Lung (tissue), 12 donors: ENCODE data around the gene PIK3AP1. TPM values are rescaled to one million over a fixed set of nuclear protein-coding genes. Genes with fewer than 3 reads are reported as not detected.

Experiments
- ATAC-seq: fragments of 200-7000 bp; cut with Tn5 transposase; one replicate; pipeline ENCODE4 v1.9.1; 2020; ENCODE audit warnings: moderate number of reproducible peaks; ENCODE audit not compliant: insufficient read depth, low FRiP score
- DNase-seq, 3 donors: peaks; one replicate each; pipeline ENCODE4 v3.0.0-alpha.2; 2013 to 2017
- H3K27ac ChIP-seq, 2 donors: one replicate each; pipeline ENCODE4 v1.5.1; 2013; ENCODE audit warnings: mild to moderate bottlenecking in 2 of 2, moderate library complexity in 2 of 2, control low read depth in 1 of 2, inconsistent platforms in 1 of 2, low read depth in 1 of 2, low read length in 1 of 2
- H3K27me3 ChIP-seq, 3 donors: one replicate each; pipeline ENCODE4 v1.5.1; 2013; ENCODE audit warnings: low read length in 2 of 3; ENCODE audit not compliant: control insufficient read depth in 3 of 3, insufficient read depth in 3 of 3
- H3K36me3 ChIP-seq, 4 donors: one replicate each; pipeline ENCODE4 v1.5.1; 2013; ENCODE audit warnings: low read length in 4 of 4, mild to moderate bottlenecking in 1 of 4, moderate library complexity in 1 of 4; ENCODE audit not compliant: control insufficient read depth in 4 of 4, insufficient read depth in 4 of 4
- H3K4me1 ChIP-seq, 5 donors: one replicate each; pipeline ENCODE4 v1.5.1; 2013; ENCODE audit warnings: low read length in 5 of 5, mild to moderate bottlenecking in 2 of 5, moderate library complexity in 1 of 5; ENCODE audit not compliant: control insufficient read depth in 5 of 5, insufficient read depth in 5 of 5
- H3K4me3 ChIP-seq: one replicate; pipeline ENCODE4 v1.5.1; 2013; ENCODE audit warnings: mild to moderate bottlenecking, control low read depth, moderate library complexity
- H3K9ac ChIP-seq, 2 donors: one replicate each; pipeline ENCODE4 v1.5.1; 2013; ENCODE audit warnings: low read length in 2 of 2, control low read depth in 1 of 2; ENCODE audit not compliant: insufficient read depth in 1 of 2
- H3K9me3 ChIP-seq, 4 donors: one replicate each; pipeline ENCODE4 v1.5.1; 2013; ENCODE audit warnings: low read length in 3 of 4, mild to moderate bottlenecking in 1 of 4, moderate library complexity in 1 of 4; ENCODE audit not compliant: control insufficient read depth in 4 of 4, insufficient read depth in 3 of 4
- WGBS, 2 donors: extraction: QIAGEN DNeasy Blood & Tissue Kit; methylation state at CpG; one replicate each; pipeline ENCODE4 v1.1.7; 2013; 5-methylcytosine and 5-hydroxymethylcytosine counted together
- polyA plus RNA-seq, 2 donors: library from polyadenylated mRNA; stranded (reverse); fragments of 200-250 nt; gene quantifications; one replicate each; pipeline ENCODE4 v1.2.1, GENCODE V29; 2013
- total RNA-seq, 2 donors: library from RNA; depleted of rRNA in 1 of 2; stranded (reverse); fragments of >200 nt in 1 of 2; gene quantifications; one replicate each; pipeline ENCODE4 v1.2.1, GENCODE V29; 2014 to 2021
- TF ChIP-seq, protein P1 (sequence below): IDR thresholded peaks from 2 replicates; pipeline ENCODE4 v1.5.1; 2012; ENCODE audit warnings: mild to moderate bottlenecking; ENCODE audit errors: control extremely low read depth, extremely low read depth
- donor health status: control.
- donor health status: control.
- donor health status: Bipolar disorder and iron deficiency.
- donor health status: healthy.
- donor health status: DM: yes; HTN: yes; CAD: no.

The PIK3AP1 gene
- total and polyA plus RNA-seq, 4 donors, result 7.3 to 120 (median 30.4) TPM

DNA sequence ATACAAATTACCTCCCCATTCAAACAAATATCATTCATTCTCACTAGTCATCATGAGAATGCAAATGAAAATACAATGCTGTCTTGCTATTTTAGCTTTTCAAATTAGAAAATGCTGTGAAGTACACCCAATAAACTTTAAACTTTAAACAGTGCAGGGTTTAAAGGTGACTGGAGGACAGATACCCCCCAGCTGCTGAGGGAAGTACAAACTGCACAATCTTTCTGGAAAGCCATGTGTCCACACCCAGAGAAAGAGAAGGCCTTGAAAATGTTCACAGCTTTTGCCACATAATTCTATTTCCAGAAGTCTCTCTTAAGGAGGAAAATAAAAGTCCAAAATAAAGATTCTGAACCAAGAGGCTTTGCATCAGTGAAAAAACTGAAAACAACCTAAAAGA lies 56.5 kb downstream of the PIK3AP1 start:
- H3K9me3 ChIP-seq, result no peaks in the 10 kb centered on the region
- H3K4me1 ChIP-seq, result peaks cover 0 to 1% (median 0%) of the 10 kb centered on the region in 5 donors
- no peaks in the 10 kb centered on the region for H3K36me3 ChIP-seq
- TF ChIP-seq, protein P1, sequence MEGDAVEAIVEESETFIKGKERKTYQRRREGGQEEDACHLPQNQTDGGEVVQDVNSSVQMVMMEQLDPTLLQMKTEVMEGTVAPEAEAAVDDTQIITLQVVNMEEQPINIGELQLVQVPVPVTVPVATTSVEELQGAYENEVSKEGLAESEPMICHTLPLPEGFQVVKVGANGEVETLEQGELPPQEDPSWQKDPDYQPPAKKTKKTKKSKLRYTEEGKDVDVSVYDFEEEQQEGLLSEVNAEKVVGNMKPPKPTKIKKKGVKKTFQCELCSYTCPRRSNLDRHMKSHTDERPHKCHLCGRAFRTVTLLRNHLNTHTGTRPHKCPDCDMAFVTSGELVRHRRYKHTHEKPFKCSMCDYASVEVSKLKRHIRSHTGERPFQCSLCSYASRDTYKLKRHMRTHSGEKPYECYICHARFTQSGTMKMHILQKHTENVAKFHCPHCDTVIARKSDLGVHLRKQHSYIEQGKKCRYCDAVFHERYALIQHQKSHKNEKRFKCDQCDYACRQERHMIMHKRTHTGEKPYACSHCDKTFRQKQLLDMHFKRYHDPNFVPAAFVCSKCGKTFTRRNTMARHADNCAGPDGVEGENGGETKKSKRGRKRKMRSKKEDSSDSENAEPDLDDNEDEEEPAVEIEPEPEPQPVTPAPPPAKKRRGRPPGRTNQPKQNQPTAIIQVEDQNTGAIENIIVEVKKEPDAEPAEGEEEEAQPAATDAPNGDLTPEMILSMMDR, result no peak
- no peak overlapping the region for H3K27ac ChIP-seq
- ATAC-seq (no peak), DNase-seq (no peak)
- no peak overlapping the region for H3K9ac ChIP-seq
- peaks cover 0 to 1% (median 0%) of the 10 kb centered on the region in 3 donors for H3K27me3 ChIP-seq
- H3K4me3 ChIP-seq, result no peak overlapping the region

GRCh38 chr10:96661632-96662031 lies 58.7 kb downstream of the PIK3AP1 start:
- Histone ChIP-seq H3K4me1 (peaks cover 0 to 9% (median 0%) of the 10 kb centered on the region in 5 donors), H3K9ac (no peak overlapping the region), H3K9me3 (no peaks in the 10 kb centered on the region), H3K36me3 (no peaks in the 10 kb centered on the region), H3K4me3 (no peak overlapping the region), H3K27me3 (peaks cover 0 to 2% (median 0%) of the 10 kb centered on the region in 3 donors), H3K27ac (no peak overlapping the region)
- 37 to 75% methylated on average over 2 of the region's 2 CpGs for WGBS, 2 donors
- ATAC-seq, result no peak
- DNase-seq, result no peak
- TF ChIP-seq, protein P1, result no peak

- Histone ChIP-seq H3K9ac (no peak overlapping the region), H3K9me3 (no peaks in the 10 kb centered on the region), H3K4me1 (peaks cover 0 to 9% (median 0%) of the 10 kb centered on the region in 5 donors), H3K36me3 (no peaks in the 10 kb centered on the region), H3K27ac (no peak overlapping the region), H3K4me3 (no peak overlapping the region), H3K27me3 (peaks cover 0 to 2% (median 0%) of the 10 kb centered on the region in 3 donors)
- TF ChIP-seq, protein P1, result no peak
- DNase-seq (no peak), ATAC-seq (no peak)
- WGBS, 2 donors, result 31 to 56% methylated on average over 3 of the region's 3 CpGs
Measured at GRCh38 chr10:96660297-96660696, 60.0 kb downstream of the PIK3AP1 start.

GRCh38 chr10:96658844-96659243 lies 61.5 kb downstream of the PIK3AP1 start:
- peaks cover 0 to 2% (median 0%) of the 10 kb centered on the region in 3 donors for H3K27me3 ChIP-seq
- no peaks in the 10 kb centered on the region for H3K36me3 ChIP-seq
- H3K4me3 ChIP-seq, result no peak overlapping the region
- no peak overlapping the region for H3K9ac ChIP-seq
- DNase-seq (no peak), ATAC-seq (no peak)
- no peak overlapping the region for H3K27ac ChIP-seq
- H3K4me1 ChIP-seq, result peaks cover 0 to 9% (median 0%) of the 10 kb centered on the region in 5 donors
- WGBS, 2 donors, result 83 to 84% methylated on average over 3 of the region's 3 CpGs
- TF ChIP-seq, protein P1, result no peak
- no peaks in the 10 kb centered on the region for H3K9me3 ChIP-seq
